ENCODE results near the gene ABCA1. TPM values are rescaled to one million over a fixed set of nuclear protein-coding genes. Genes with fewer than 3 reads are reported as not detected.

ABCA1 gene
- total RNA-seq, 2 donors from 2014 or later = 7.9 to 19.2 TPM

DNA sequence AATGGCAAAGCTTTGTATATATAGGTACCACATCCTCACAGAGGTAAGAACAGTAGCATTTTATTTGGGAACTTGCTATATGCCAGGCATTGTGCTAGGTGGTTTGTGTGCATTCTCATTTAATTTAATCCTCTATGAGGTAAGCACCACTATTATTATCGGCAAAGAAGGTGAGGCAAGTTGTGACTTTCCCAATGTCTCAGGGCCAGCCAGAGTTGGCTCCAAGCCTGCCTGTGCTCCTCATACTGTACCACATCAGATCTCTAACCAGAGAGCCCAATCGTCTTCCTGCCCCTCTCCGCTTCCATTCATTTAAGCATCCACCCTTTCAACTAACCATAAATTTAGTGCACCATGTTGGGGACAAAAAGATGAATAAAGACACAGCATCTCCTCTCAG lies 108.9 kb downstream of the ABCA1 start:
- Histone ChIP-seq H3K27ac (no peak overlapping the region), H3K4me3 (no peak overlapping the region)

DNA sequence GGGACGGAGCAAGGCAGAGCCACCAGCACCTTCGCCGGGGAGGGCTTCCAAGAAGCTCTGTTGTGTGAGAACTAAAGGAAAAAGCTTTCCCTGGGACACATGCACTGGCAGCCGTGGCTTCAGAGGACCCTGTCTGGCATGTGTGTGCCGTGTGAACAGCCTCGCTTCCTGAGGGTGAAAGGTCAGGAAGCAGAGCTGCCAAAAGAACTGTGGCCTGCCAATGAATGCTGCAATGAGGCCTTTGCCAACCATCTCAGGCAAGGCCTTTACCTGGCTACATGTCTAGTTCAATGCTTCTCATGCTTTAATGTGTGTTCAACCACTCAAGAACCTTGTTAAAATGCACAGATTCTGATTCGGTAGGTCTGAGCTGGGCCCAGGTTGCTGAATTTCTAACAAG lies 110.5 kb downstream of the ABCA1 start:
- Histone ChIP-seq H3K36me3 (peaks cover 96% of the 10 kb centered on the region), H3K27me3 (no peaks in the 10 kb centered on the region), H3K4me3 (no peak overlapping the region), H3K27ac (no peak overlapping the region), H3K4me1 (no peaks in the 10 kb centered on the region), H3K9me3 (no peaks in the 10 kb centered on the region)
- TF ChIP-seq, protein P1, sequence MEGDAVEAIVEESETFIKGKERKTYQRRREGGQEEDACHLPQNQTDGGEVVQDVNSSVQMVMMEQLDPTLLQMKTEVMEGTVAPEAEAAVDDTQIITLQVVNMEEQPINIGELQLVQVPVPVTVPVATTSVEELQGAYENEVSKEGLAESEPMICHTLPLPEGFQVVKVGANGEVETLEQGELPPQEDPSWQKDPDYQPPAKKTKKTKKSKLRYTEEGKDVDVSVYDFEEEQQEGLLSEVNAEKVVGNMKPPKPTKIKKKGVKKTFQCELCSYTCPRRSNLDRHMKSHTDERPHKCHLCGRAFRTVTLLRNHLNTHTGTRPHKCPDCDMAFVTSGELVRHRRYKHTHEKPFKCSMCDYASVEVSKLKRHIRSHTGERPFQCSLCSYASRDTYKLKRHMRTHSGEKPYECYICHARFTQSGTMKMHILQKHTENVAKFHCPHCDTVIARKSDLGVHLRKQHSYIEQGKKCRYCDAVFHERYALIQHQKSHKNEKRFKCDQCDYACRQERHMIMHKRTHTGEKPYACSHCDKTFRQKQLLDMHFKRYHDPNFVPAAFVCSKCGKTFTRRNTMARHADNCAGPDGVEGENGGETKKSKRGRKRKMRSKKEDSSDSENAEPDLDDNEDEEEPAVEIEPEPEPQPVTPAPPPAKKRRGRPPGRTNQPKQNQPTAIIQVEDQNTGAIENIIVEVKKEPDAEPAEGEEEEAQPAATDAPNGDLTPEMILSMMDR (IDR thresholded peaks at IDR 0.05) = no peak
- no peak for DNase-seq (ENCODE audit: low spot score)

More for the DNA sequence above, 108.9 kb downstream of the ABCA1 start:
- H3K36me3 ChIP-seq = peaks cover 96% of the 10 kb centered on the region
- H3K9me3 ChIP-seq = no peaks in the 10 kb centered on the region
- DNase-seq (ENCODE audit: low spot score) = no peak
- TF ChIP-seq, protein P1 (IDR thresholded peaks at IDR 0.05) = no peak
- H3K4me1 ChIP-seq = no peaks in the 10 kb centered on the region
- no peaks in the 10 kb centered on the region for H3K27me3 ChIP-seq

GRCh38 chr9:104815851-104816565 lies 111.9 kb downstream of the ABCA1 start:
- no peaks in the 10 kb centered on the region for H3K4me1 ChIP-seq
- no peak overlapping the region for H3K4me3 ChIP-seq
- H3K27me3 ChIP-seq = no peaks in the 10 kb centered on the region
- H3K36me3 ChIP-seq = peaks cover 97% of the 10 kb centered on the region
- no peak overlapping the region for H3K27ac ChIP-seq
- TF ChIP-seq, protein P1 (IDR thresholded peaks at IDR 0.05) = no peak
- H3K9me3 ChIP-seq = no peaks in the 10 kb centered on the region
- DNase-seq (ENCODE audit: low spot score) = no peak

GRCh38 chr9:104810421-104811339 lies 117.3 kb downstream of the ABCA1 start:
- no peaks in the 10 kb centered on the region for H3K9me3 ChIP-seq
- H3K4me1 ChIP-seq = no peaks in the 10 kb centered on the region
- H3K36me3 ChIP-seq = peaks cover 89% of the 10 kb centered on the region
- no peak for DNase-seq (ENCODE audit: low spot score)
- H3K4me3 ChIP-seq = no peak overlapping the region
- H3K27ac ChIP-seq = no peak overlapping the region
- TF ChIP-seq, protein P1 (IDR thresholded peaks at IDR 0.05) = no peak
- H3K27me3 ChIP-seq = no peaks in the 10 kb centered on the region

GRCh38 chr9:104808035-104808614 lies 119.8 kb downstream of the ABCA1 start:
- H3K4me3 ChIP-seq = no peak overlapping the region
- TF ChIP-seq, protein P1 (IDR thresholded peaks at IDR 0.05) = peak in 1 of 2 donors; percentile 40
- DNase-seq (ENCODE audit: low spot score) = no peak
- no peak overlapping the region for H3K27ac ChIP-seq
- no peaks in the 10 kb centered on the region for H3K9me3 ChIP-seq
- no peaks in the 10 kb centered on the region for H3K27me3 ChIP-seq
- H3K36me3 ChIP-seq = peaks cover 87% of the 10 kb centered on the region
- H3K4me1 ChIP-seq = no peaks in the 10 kb centered on the region
